HG03442 (cell line): ENCODE data around the gene TECPR2.

Experiments
- ATAC-seq: cut with Tn5 transposase; IDR thresholded peaks from one replicate; pipeline ENCODE4 v1.9.1; 2021; ENCODE audit warnings: mild to moderate bottlenecking, moderate library complexity; ENCODE audit not compliant: unreplicated experiment

The TECPR2 gene

DNA sequence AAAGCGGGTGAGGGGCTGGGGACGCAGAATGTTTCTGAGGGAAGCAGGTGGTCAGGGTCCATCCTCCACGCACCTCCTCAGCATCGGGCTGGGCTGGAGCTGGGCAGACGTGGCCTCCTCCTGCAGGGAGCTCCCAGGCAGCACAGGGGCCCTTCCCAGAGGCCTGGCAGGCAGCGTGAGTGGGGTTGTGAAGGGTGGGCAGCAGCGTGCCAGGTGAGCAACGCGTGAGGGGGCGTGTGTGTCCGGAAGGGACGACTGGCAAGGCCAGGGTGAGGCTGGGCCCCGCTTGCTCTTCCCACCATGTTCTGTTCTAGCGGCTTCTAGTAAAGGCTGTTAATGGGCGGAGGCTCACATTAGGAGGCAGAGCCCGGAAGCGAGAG, 129.8 kb downstream of the TECPR2 start:
- no peak for ATAC-seq

DNA sequence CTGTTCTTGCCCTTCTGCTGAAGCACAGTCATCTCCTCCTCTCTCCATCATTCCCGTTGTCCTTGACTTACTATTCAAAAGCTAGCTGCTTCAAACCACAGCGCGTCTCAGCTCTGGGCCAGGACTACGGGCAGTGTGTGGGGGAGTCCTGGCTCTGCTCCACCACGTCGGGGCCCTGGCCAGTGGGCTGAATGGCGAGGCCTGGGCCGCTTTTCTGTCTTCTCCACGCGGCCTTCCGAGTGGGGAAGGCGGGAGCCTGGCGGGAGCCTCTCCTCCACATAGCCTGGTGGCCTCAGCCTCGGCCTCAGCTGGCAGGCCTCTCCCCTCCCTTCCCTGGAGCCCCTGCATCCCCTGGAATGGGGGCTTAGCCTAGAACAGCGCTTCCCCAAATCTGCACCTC, 130.4 kb downstream of the TECPR2 start:
- ATAC-seq, result no peak

DNA sequence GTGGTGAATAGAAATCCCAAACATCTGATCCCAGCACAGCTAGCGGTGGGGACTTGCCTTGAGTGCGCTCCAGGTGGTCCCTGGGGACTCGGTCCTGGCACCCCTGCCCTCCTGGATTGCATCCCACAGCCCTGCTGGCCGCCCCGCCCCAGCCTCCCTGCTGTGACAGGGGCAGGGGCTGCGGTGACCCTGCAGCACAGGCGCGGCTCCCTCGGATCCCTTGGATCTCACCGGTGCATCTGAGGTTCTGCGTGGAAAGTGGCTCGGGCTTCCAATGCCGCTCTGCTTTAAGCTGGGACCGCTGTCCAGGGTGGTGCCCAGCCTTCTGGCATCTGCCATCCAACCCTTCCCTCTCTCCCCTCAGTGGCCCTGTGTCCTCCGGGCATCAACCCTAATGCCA, 130.8 kb downstream of the TECPR2 start:
- no peak for ATAC-seq

DNA sequence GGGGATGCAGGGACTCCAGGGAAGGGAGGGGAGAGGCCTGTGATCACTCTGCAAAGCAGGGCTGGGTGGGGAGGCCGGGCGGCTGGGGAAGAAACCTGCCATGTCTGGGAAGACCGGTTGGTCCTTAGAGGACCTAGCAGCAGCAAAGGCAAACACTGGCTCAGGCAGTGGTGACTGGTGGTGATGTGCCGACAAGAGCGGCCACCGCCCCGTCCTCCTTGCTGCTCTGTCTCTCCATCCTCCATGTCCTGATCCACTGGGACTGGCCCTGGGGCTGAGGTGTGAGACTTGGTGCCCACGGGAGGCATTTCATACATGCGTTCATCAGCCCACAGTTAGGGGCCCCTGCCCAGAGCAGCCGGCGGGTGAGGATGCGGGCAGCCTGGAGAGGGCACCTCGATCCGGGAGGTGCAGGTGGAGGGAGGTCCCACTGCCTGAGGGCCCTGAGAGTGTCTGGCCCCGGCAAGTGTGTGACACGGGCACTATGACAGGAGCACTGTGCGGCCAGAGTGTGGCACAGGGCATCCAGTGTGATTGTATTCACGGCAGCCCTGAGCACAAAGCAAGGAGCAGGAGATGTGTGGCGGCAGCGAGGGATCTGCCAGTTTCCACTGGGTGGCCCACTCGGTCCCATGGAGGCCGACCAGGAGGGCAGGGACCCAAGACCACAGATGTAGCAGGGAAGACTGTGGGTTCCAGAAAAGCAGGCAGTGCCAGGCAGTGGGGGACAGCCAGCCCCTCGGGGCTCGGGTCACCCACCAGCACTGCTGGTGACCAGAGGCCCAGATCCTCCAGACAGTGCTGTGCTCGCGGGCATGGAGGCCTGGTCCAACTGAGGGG, 133.0 kb downstream of the TECPR2 start:
- ATAC-seq, result no peak

DNA sequence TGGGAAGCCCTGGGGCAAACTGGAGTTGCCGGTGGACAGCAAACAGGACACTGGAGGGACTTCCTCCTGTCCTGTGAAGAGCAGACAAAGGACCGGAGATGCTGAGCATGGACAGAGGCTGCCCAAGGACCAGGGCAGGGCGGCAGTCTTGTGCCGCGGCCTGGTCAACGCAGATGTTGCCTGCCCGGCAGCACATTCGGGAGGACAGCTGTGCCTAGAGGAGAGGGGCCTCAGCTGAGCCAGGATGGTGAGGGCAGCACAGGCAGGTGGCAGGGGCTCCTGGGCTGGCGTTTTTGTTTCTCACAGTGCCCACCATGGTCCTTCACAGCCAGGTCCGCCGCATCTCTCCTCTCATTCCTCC, 133.6 kb downstream of the TECPR2 start:
- ATAC-seq, result no peak

DNA sequence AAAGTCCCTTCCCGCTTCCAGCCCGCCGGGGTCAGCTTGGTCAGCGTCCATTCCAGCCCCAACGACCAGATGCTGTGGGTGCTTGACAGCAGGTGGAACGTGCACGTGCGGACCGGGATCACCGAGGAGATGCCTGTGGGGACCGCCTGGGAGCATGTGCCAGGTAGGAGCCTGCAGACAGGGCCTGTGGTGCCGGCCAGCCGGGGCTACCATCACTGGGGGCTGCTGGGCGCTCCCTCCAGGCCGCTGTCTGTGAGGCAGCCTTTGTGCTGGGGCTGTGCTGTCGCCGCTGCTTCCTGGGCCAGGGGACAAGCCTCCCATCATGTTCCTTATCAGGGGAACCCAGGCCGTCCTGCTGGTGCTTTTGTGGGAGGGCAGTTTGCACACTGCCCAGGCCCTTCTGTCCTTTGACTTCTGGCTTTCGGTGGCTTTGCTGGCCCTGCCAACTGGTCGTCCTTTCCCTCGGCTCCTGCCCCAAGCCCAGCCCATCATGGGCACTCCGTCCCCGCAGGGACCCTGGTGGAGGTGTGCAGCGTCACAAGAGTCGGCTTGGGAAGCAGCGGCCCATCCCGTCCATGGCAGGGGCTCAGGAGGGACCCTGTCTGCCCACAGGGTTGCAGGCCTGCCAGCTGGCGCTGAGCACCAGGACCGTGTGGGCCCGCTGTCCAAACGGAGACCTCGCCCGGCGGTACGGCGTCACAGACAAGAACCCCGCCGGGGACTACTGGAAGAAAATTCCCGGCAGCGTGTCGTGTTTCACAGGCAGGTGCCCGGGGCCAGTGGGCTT, 134.4 kb downstream of the TECPR2 start:
- ATAC-seq, result no peak

DNA sequence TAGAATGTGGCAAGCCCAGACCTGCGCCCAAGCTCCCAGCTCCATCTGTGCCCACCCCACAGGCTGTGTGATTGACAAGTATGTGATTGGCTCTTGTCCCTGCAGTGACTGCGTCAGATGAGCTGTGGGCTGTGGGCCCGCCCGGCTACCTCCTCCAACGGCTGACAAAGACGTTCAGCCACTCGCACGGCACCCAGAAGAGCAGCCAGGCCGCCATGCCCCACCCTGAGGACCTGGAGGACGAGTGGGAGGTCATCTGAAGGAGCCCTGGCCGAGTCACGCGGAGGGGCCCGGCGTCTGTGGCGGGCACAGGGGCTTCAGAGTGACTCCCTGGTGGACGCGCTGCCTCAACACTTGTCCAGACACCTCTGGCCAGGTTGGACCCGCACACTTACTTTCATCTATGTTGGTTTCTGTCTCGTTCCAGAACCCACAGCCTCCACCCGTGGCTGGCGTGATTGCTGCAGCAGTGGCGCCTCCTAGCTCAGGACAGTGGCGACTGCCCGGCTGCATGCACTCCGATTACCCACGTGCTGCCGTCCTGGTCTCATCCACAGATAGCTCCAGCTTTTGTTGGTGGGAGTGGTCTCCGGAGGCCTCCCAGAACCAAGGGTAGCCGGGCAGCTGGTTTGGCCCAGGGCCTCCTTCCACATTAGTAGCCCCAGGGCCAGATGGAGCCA, 135.4 kb downstream of the TECPR2 start:
- no peak for ATAC-seq

DNA sequence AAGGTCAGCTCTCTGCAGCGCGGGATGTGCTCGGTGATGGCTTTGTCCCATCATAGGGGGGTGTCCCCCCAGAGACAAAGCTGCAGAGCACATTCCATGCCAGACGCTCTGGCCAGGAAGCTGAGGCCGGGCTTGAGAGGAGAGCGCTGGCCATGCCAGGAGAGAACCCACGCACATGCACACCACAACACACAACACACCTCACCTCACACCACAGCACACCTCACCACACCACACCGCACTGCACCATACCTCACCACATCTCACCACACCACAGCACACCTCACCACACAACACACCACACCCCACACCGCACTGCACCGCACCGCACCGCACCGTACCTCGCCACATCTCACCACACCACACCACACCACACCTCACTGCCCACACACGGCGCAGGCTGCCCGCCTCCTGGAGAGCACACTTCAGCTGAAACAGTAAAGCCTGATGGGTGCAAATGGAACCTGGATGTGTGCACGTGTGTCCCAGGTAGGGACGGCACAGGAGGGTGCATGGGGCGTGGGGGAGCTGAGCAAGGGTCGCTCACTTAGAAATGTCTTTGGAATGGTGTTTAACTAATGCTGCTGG, 136.0 kb downstream of the TECPR2 start:
- ATAC-seq, result no peak

DNA sequence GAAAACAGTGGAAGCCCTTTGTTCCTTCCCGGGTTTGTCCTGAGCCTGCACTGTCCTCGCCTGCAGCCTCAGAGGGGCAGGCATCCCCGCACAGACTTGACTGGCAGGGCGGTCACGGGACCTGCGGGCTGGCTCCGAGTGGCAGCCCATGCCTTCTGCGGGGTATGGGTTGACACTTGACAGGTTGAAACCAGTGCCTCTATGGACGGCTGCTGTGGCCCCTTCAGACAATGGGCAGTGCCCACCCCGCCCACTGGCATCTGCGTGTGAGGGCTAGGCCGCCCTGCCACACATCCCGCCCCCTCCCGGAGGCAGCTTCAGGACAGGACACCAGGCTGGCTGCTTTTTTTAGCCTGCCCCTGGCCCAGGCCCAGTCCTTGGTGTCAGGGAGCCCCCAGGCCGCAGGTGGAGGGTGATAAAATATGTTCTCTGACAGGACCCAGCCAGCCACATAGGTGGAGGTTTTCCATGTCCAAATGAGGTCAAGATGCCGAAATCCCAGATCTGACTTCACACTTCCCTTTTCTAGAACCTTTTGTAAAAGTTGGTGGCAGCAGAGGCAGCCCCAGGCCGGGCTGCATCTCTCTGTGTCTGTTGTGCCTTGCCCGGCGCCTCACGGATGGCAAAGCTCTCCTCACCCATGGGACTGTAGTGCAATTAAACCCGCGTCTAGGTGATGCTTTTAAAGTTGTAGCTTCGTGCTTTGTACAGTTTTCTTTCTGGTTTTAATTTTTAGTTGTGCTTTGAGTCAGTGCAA, 136.8 kb downstream of the TECPR2 start:
- ATAC-seq, result no peak

DNA sequence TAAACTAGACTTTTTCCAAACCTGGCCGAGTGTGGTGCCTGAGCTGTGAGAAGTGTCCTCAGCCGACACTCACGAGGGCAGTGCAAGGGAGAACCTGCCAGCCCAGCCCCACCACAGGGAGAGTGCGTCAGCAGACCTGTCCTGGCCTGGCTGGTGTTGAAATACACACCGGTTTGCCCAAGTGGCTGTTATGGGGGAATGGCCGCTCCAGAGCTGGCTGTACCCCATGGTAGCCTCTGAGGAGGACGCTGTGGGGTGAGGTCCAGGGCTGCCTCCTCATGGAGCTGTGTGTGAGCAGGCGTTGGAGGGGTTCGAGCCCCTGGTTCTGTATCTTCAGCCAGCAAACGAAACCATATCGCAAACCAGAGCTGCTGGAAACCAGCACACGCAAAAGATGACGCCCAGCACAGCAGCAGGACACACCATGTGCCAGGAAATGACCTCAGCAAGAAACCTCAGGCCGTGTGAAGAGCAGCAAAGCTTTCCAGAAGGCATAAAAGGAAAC, 137.5 kb downstream of the TECPR2 start:
- ATAC-seq, result no peak

DNA sequence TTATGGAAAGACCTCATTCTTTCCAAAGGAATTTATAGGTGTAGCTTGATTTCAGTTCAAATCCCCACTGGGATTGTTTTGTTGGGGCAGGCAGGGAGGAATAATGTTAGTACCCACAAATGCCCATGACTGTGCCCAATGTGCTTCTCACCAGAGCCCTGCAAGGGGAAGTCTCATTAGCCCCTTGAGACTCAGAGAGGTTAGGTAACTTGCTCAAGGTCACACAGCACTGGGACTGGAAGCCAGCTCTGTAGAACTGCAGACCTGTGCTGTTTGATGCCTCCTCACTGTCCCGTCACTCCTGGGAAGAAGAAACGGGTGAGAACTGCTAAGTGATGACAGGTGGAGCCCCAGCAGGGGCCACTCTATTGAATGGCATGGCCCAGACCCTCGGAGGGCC, 138.0 kb downstream of the TECPR2 start:
- no peak for ATAC-seq

DNA sequence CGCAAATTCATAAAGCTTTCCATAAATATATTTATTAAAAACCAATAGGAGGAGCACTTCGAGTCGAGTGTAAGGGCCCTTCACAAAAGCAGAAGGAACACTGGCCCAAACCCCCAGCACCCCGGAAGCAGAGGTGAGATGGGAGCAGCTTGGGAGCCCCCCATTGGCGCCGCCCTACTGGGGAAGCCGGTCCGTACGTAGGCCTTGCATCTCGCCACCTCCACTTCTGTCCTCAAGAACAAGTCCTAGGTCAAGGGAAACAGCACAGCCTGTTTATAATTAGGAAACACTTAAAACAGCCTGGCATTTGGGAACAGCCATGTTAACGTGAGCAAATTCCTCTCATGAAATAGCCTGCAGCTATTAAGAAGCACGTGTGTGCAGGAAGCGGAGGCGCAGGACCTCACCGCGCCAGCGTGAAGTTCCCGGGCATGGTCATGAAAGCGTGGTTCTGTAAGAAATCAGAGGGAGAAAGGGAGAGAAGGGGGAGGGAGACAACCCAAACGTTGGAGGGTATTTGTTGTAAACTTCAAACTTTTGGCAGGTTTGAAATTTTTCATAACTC, 139.1 kb downstream of the TECPR2 start:
- ATAC-seq, result no peak

DNA sequence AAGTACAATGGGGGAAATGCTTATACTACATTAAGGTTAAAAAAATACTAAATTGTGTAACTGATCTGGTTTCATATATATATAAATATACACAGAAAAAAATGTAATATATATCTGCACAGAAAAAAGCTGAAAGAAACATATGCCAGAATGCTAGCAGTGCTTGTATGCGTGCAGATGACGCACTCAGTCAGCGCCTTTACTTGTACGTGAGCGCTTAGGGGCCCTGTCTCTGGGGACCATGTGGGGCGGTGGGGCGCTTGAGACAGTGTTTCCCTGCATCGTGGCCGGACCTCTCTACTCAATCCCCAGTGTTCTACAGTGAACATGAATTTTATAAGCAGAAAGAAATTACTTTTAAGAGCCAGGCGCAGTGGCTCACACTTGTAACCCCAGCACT, 139.8 kb downstream of the TECPR2 start:
- ATAC-seq, result no peak

DNA sequence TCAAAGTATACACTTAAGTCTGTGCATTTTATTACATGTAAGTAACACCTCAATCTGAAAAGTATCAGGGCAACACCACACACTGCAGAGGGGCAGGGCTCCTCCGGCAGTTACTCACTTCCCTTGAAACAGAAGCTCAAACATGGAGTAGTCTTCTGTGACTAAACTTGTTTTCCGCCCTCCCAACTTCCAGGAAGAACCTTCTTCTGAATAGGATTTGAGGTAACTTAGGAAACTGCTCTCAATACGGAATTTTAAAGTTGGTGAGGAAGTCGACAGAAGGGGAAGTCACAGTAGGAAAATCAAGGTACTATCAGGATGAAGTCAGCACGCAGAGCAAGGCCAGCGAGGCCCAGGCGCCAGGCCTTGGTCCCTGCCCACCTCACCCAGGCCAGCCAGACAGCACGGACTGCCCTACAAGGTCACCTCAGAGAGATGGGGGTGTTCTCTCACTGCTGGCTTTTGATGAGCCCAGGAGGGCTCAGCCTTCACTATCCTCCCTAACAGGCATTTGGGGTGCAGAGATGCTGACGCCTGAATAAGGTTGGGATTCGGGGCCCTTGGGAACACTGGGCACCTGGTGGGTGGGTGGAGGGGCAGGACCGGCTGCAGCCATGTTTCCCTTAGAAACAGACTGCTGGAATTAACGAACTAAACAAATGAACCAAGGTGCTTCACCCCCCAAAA, 141.0 kb downstream of the TECPR2 start:
- no peak for ATAC-seq

DNA sequence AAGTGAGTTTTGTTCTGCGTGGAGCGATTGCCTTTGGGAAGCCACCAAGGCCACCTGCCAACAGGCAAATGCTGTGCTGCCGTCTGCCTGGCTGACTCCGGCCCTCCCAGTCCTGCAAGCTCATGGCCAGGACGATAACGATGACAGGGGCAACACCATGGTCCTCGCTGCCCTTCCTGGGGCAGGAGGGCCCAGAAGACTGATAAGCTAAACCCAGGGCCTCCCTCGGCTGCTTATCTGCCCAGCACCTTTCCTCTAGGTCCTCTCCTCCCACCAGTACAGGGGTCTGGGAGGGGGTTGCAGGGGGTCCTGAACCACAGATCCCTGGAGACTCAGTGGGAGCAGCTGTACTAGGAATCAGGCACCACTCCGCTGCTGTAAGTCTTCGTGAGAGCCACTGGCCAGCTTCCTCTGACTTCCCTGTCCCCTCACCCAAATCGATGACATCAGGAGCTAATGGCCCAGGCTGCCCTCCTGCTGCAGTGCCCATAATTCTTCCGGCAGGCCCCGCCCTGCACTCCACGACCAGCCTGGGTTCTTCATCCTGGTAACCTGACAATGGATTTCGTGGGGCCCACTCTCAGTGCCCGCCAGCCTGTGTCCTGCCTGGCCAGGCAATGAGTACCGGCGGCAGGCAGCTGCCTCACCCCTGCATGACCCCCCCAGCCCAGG, 141.7 kb downstream of the TECPR2 start:
- ATAC-seq, result no peak

DNA sequence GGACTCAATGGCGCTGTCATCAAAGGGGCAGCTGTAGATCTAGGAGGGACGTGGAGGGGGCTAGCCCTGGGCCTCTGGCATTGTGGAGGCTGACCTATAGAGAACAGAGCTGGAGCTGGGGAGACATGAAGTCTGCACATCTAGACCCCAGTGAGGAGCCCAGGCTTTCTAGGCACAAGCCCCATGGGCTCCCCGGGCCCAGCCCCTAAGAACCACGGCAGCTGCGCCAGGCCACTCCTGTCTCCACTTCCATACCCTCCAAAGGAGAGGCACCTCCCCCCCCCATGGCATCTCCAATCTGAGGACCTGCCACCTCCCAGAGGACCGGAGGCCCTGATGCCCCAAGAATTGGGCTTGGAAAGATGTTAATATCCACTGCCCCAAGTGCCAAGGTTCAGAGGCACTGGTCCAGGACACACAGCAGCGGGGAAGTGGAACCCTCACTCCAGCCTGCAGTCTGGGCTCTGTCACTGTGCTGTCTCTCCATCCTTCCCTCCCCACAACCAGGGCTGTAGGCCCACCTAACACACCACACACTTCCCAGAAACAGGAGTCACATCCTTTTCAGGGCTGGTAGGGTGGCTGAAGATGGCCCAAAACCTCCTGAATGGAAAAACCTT, 142.4 kb downstream of the TECPR2 start:
- no peak for ATAC-seq

DNA sequence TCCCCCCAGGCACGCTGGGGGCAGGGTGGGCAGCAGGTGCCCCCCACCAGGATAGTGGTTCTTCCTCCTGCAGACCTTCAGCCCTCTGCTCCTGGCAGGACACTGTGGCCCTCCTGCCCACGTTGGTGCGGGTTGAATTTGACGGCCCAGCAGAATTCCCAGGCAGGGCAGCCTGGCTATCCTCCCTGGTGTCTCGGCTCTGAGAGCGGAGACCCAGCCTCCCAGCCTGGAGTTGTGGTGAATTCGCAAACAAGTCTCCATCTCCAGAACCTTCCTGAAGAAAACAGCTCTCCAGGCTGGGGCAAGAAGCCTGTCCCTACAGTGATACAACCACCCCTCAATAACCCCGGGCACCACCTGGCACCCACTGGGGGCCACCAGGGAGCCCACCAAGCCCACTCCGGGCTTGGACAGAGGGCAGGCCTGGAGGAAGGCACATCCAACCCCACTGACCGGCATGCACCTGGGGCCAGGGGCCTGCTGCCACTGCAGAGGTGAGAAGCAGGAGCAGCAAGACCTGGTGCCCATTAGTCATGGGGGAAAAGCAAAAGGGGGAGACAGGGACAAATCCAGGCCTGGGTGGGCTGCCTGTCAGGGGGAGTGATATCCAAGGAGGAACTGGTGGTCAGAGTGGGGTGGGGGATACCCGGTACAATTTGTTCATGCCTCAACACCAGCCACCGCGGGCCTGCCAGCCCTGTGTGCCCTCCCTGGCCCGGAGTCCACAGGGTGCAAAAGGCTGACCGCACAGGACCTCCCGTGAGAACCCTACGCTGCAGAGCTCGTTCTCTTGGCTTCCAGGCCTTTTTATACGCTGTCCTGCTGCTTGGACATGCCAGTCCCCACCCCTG, 143.3 kb downstream of the TECPR2 start:
- no peak for ATAC-seq

DNA sequence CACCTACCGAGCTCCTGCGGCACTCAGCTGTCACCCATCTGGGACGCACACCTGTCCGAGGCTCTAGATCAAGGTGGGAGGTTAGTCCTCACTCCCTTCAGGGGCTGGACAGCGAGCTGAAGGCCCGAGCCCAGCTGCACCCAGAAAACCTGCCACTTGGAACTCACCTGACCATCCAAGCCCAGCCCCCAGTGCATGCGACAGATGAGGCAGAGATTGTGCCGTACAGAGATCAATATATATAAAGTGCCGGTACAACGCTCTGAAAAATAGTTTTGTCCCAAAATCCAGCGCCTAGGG, 143.8 kb downstream of the TECPR2 start:
- no peak for ATAC-seq
